HFFc6 (cell line): ENCODE measurements around the gene LPCAT2. TPM values are rescaled to one million over a fixed set of nuclear protein-coding genes. Genes with fewer than 3 reads are reported as not detected.

Experiments
- DNase-seq: peaks from one replicate; pipeline ENCODE4 v3.0.0-alpha.2; 2018
- H3K27ac Mint-ChIP-seq: 2 replicates; pipeline ENCODE4 v1.8.0; 2020; ENCODE audit warnings: mild to moderate bottlenecking, mixed read lengths
- H3K27me3 Mint-ChIP-seq: 2 replicates; pipeline ENCODE4 v1.8.0; 2021; ENCODE audit warnings: mild to moderate bottlenecking, moderate library complexity, mixed read lengths; ENCODE audit not compliant: insufficient read depth
- H3K36me3 Mint-ChIP-seq: 2 replicates; pipeline ENCODE4 v1.8.0; 2021; ENCODE audit warnings: low read depth, mixed read lengths
- H3K4me1 Mint-ChIP-seq: 2 replicates; pipeline ENCODE4 v1.8.0; 2020; ENCODE audit warnings: low read depth, mixed read lengths
- H3K4me3 Mint-ChIP-seq: 2 replicates; pipeline ENCODE4 v1.8.0; 2020; ENCODE audit warnings: mild to moderate bottlenecking, moderate library complexity, mixed read lengths
- H3K9me3 Mint-ChIP-seq: 2 replicates; pipeline ENCODE4 v1.8.0; 2020; ENCODE audit warnings: mild to moderate bottlenecking, mixed read lengths
- total RNA-seq, 6 experiments: library from RNA; stranded (reverse); fragmentation: NEBNext Ultra II Directional; extraction: Animal tissue kit (Norgen Biotek cat#: 25700); gene quantifications; 2 replicates in 1 of 6; 3 replicates in 5 of 6; pipeline ENCODE4 v1.2.3, GENCODE V29; 2021
- TF ChIP-seq, protein P1 (sequence below): fragments of 200-600 bp; sonication (generic); IDR thresholded peaks from 2 replicates; pipeline ENCODE4 v1.5.0; 2021; ENCODE audit warnings: antibody characterized with exemption, mild to moderate bottlenecking

Gene LPCAT2
- total RNA-seq, 6 experiments from 2014 or later = 22.3 to 36.1 (median 27.5) TPM

DNA sequence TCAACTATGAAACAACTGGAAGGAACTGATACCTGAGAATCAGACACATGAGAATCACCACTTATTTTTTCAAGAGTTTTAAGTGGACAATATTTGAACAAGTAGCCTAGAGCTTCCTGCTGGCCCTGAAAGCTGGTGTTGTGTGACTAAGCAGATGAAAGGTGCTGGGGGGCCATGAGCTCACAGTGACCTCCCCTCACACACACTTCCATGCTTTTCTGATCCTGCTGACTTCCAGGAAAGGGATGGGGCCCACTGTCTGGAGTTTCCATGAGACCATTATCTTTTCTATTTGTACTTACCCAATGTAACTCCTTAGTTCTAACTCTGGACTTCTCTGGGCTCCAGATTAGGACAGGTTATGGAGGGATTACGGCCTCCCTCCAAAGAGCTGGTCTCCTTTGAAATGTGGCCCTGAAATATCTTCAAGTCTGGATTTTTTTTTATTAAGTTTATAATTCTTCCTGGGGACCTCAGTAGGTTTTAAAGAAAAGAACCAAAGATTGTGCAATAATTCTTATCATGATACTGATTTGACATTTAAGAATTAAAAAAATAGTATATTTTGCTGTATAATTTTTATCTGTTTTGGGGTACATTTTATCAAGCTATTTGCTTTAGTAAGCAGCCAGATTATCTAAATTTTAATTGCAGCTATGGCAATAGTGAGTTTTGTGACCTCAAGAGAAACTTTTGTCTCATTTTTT is 62.5 kb downstream of the LPCAT2 start:
- Mint-ChIP-seq H3K4me1 (peaks cover 31% of the 10 kb centered on the region), H3K36me3 (peaks cover 11% of the 10 kb centered on the region), H3K9me3 (no peaks in the 10 kb centered on the region), H3K27ac (no peak overlapping the region), H3K27me3 (peaks cover 2% of the 10 kb centered on the region; the same call in 1 of the 2 replicates), H3K4me3 (no peak overlapping the region)
- DNase-seq = no peak
- TF ChIP-seq, protein P1, sequence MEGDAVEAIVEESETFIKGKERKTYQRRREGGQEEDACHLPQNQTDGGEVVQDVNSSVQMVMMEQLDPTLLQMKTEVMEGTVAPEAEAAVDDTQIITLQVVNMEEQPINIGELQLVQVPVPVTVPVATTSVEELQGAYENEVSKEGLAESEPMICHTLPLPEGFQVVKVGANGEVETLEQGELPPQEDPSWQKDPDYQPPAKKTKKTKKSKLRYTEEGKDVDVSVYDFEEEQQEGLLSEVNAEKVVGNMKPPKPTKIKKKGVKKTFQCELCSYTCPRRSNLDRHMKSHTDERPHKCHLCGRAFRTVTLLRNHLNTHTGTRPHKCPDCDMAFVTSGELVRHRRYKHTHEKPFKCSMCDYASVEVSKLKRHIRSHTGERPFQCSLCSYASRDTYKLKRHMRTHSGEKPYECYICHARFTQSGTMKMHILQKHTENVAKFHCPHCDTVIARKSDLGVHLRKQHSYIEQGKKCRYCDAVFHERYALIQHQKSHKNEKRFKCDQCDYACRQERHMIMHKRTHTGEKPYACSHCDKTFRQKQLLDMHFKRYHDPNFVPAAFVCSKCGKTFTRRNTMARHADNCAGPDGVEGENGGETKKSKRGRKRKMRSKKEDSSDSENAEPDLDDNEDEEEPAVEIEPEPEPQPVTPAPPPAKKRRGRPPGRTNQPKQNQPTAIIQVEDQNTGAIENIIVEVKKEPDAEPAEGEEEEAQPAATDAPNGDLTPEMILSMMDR = no peak

- Mint-ChIP-seq H3K27ac (no peak overlapping the region), H3K27me3 (no peaks in the 10 kb centered on the region), H3K4me1 (peaks cover 22% of the 10 kb centered on the region), H3K36me3 (peaks cover under 1% of the 10 kb centered on the region), H3K9me3 (no peaks in the 10 kb centered on the region), H3K4me3 (no peak overlapping the region)
- DNase-seq = no peak
- TF ChIP-seq, protein P1 = no peak
Observed at GRCh38 chr16:55572439-55572838, 63.6 kb downstream of the LPCAT2 start.

- H3K36me3 Mint-ChIP-seq = peaks cover 4% of the 10 kb centered on the region; the same call in 1 of the 2 replicates
- H3K4me3 Mint-ChIP-seq = no peak overlapping the region
- H3K4me1 Mint-ChIP-seq = no peaks in the 10 kb centered on the region
- TF ChIP-seq, protein P1 = no peak
- H3K27me3 Mint-ChIP-seq = no peaks in the 10 kb centered on the region; the same call in 1 of the 2 replicates
- H3K27ac Mint-ChIP-seq = no peak overlapping the region
- H3K9me3 Mint-ChIP-seq = no peaks in the 10 kb centered on the region
- DNase-seq = no peak
Observed at GRCh38 chr16:55574811-55575210, 65.9 kb downstream of the LPCAT2 start.

DNA sequence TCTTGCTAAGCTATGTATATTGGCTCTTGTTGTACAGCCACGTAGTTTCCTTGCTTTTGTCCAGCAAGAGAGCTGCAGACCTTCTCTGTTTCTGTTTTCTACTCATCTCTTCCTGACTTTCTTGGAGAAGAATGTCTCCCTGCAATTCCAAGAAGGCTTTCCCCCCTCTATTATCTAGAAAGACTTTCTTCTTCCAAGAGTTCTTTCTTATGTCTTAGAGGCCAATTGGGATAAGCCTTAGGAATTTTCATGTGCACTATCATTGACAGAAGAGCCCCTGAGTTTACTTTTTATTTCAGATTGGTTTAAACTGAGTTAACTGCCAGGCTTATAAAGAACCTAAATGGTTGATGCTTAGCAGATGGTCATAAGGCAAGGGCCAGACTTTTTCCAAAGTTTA is 66.6 kb downstream of the LPCAT2 start:
- H3K36me3 Mint-ChIP-seq = peaks cover 7% of the 10 kb centered on the region; the same call in 1 of the 2 replicates
- no peak overlapping the region for H3K4me3 Mint-ChIP-seq
- no peak for DNase-seq
- no peaks in the 10 kb centered on the region; the same call in none of the 2 replicates for H3K27me3 Mint-ChIP-seq
- TF ChIP-seq, protein P1 = no peak
- no peak overlapping the region for H3K27ac Mint-ChIP-seq
- no peaks in the 10 kb centered on the region for H3K4me1 Mint-ChIP-seq
- H3K9me3 Mint-ChIP-seq = no peaks in the 10 kb centered on the region

GRCh38 chr16:55576384-55576783 is 67.5 kb downstream of the LPCAT2 start:
- Mint-ChIP-seq H3K4me3 (no peak overlapping the region), H3K36me3 (peaks cover 7% of the 10 kb centered on the region; the same call in 1 of the 2 replicates), H3K27ac (no peak overlapping the region), H3K4me1 (no peaks in the 10 kb centered on the region), H3K9me3 (no peaks in the 10 kb centered on the region), H3K27me3 (no peaks in the 10 kb centered on the region; the same call in none of the 2 replicates)
- TF ChIP-seq, protein P1 = no peak
- DNase-seq = no peak
